Measurements from ENCODE around the gene NTRK1.
A peak's percentile ranks its signal among the peaks of the same experiment; 100 is the strongest.
"Not testable (repeated sequence)": the region's sequence is repeated elsewhere in the genome, so short reads cannot be mapped to it uniquely, and the experiment has no call there.

NTRK1 gene

DNA sequence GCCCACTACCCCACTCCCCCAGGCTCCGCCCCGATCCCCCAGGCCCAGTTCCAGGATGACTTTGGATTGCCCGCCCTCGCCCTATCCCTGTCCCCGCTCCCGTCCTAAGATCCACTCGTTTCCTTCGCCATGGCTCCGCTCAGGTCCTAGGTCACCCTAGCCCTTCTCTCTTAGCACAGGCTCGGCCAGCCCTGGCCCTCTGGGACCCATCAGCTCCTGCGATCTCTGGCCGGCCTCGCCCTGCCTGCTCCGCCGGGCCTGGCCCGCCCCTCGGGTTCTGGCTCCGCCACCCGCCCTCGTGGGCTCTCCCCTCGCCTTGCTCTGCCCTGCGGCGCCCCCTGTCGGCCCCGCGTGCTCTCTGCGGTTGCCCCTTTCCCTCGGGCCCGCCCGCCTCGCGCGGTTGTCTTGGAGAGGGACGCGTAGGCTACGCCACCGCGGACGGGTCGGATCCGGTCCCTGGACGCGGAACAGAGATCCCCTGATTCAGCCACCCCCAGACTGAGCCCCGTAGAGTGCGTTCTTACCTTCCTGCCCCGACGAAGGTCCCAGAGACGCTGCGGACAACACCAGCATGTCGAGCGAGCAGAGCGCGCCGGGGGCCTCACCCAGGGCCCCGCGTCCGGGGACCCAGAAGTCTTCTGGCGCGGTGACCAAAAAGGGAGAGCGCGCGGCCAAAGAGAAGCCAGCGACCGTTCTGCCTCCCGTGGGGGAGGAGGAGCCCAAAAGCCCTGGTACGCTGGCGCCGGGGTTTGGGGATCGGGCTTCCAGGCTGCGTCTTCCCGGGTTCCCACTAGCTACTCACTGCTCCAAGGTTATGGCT, 59.8 kb downstream of the NTRK1 start, which contains the start of gene LRRC71:
Gene LRRC71, plus strand, starts transcription at position 400 of the 820 bp plus-strand sequence. Its CDS starts 172 bp downstream, at position 572.
- DNase-seq = peak; percentile 82

DNA sequence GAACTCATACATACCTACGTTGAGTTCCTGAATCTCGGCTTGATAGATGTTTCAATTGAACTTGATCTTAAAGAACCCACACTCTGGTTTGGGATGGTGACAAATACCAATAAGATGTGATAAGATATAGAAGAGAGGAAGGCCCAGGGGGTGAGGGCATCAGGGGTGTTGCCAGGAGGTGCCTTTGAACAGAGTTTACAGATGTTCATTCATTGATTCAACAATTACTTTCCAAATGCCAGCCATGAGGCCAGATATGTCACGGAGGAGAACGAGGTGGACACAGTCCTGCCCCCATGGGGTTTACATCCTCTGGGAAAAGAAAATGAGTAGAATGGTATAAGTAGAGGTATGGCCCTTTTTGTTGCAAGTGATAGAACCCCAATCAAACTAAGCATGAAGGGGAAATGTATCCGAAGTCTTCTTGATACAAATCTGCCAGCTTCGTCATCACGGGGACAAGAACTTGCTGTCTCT, 60.4 kb downstream of the NTRK1 start:
- DNase-seq = no peak

DNA sequence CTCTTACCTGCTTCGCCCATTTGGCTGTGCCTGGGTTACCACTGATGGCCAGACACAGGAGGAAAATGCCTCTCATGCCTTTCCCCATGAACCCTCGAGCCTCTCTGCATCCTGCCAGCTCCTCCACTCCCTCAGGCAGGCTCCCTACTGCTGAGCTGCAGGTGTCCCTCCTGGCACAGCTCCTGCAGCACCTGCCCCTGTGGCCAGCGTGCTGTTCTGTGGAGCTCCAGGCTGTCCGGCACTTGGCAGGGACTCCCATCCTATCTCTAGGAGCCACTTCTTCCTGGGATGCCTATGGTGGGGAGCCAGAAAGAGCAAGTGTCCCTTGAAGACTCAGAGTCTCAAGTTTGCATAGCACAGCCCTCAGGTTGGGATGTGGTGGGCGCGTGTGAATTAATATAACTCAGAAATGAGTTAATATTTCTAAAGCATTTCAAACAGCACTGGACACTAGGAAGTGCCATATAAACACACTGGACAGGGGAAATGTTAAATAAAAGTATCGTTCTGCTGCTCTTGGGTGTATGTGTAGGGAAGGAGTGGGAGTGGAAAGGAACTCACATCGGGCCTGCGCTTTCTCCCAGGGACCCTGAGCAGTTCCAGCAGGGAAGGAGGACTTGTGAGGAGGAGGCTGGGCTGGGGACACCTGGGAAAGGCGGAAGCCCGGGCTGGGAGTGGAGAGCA, 62.5 kb downstream of the NTRK1 start:
- DNase-seq = no peak

DNA sequence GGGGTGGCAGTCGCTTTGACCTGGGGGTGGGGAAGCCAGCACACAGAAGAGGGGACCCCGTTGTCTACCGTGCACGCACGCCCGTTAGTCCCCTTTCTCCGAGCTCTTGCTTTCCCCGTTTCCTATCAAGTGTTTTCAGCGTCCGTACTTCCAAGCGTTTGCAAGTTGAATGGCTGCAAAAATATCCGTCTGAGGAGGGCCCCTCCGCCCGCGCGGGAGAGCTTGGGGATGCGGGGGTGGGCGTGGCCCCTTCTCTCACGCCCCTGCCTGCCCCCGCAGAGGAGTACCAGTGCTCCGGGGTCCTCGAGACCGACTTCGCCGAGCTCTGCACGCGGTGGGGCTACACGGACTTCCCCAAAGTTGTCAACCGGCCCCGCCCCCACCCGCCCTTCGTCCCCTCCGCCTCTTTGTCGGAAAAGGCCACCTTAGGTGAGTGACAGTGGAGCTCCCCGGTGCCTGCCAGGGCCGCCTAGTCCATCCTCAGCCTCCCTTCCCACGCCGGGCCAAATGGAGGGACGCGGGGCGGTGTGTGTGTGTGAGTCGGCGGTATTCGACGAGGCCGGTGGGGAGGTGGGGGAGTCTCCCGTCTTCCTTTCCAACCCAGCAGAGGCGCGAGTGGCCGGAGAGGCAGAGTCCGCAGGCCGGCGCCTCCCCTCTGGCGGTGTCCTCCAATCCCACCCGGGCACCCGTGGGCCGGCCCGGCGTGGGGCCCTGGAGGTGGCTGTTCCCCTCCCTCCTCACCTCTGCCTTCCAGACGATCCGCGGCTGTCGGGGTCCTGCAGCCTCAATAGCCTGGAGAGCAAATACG, 63.2 kb downstream of the NTRK1 start:
- no peak for DNase-seq

DNA sequence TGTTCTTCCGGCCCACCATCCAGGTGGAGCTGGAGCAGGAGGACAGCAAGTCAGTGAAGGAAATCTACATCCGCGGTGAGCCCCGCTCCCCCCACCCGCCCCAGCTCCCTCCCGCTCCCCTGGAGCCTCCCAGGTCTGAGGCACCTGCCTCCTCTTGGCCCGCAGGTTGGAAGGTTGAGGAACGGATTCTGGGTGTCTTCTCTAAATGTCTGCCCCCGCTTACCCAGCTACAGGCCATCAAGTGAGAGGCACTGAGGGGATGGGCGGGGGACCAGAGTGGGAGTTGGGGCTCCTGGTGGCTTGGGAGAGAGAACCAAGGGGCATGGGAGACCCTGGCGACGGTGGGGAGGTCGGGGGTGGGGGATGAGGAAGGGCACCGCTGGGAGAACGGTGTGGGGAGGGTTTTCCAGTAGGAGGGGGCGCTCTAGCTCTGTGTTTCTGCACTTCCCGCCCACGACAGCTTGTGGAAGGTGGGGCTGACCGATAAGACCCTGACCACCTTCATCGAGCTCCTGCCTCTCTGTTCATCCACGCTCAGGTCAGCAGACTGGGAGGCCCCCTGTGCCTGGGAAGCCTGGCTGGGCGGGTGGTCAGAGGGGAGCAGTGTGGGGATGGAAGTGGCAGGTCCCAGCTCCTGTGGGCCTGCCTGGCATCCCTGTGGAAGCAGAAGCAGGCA, 64.0 kb downstream of the NTRK1 start:
- no peak for DNase-seq

DNA sequence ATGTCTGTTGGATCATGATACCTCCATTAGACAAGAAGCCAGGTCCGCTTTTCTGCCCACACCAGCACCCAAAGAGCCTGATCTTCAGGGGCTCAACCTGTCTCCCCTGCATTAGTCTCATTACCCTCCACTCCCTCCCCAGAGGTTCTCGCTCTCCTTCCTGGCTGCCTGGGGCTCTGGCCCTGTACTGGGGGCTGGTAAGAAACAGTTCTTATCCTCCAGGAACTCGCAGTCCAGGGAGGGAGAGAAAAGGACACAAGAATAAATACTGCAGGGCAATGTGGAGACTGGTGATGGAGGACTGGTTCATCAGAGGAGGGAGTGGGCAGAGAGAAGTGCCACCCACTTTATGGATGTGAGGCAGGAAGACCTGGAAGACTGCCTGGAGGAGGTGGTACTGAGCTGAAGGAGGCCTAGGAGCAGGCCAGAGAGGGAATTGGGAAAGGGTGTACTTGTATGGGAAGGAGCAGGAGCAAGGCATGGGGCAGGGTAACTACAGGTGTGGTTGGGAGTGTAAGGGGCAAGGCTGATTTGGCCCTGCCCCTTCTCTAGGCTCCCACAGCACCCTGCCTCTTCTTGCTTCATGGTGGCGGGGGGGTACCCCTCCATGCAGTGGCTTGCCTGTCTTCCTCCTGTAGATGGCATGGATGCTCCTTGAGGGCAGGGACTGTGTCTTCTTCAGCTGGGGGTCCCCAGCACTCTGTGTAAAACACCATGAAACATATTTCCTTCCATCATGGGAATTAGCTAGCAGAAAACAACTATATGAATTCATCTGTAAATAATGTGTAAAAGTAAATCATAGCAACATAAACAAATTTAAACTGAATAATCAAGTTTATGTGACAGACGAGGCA, 64.7 kb downstream of the NTRK1 start:
- no peak for DNase-seq

DNA sequence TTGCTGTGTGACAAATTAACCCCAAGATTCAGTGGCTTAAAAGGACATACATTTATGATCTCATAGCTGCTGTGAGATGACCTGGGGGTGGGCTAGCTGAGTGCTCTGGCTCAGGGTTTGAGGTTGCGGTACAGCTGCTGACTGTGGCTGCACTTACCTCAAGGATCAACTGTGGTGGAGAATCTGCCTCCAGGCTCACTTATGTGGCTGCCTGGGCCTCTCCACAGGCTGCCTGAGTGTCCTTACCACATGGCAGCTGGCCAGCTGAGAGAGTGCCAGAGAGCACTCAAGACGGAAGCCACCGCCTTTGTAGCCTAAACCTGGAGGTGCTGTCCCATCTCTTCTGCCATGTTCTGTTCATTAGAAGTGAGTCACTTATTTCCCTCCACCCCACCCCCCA, 65.5 kb downstream of the NTRK1 start:
- DNase-seq = peak; percentile 96

DNA sequence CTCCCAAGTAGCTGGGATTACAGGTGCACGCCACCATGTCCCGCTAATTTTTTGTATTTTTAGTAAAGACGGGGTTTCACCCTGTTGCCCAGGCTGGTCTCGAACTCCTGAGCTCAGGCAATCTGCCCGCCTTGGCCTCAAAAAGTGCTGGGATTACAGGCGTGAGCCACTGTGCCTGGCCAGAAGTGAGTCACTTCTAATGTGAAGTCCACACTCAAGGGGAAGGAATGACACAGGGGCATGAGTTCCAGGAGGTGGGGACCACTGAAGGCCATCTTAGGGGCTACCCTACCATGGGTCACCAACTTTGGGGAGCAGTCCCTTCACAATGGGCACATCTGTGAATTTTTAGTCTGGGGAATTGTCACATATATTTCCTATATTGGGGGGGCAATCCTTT, 66.0 kb downstream of the NTRK1 start:
- DNase-seq = not testable (repeated sequence)

DNA sequence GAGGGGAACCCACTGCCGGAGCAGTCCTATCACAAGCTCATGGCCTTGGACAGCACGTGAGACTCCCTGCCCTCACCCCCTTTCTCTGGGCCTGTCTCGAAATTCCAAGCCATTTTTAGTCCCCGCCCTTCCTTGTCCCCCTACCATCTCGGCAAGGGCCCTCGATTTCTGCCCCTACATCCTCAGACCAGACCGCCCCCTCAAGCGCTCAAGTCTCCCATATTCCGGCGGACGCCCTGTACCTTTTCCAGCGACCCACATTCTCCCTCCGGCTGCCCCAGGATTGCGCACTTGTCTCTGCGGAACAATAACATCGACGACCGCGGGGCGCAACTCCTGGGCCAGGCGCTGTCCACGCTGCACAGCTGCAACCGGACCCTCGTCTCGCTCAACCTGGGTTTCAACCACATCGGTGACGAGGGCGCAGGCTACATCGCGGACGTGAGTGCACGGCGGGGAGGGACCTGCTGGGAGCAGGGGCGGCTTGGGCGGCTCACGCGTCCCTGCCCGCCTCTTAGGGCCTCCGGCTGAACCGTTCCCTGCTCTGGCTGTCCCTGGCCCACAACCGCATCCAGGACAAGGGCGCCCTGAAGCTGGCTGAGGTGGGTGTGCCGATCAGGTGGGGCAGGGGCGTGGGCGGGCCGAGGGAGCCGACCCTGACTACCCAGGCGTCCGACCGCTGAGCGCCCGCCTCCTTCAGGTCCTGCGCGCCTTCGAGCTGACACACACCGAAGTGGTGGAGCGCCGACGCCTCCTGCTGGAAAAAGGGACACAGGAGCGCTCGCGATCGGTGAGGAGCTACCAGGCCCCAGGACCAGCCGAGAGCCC, 66.8 kb downstream of the NTRK1 start:
- peak; percentile 80 for DNase-seq

DNA sequence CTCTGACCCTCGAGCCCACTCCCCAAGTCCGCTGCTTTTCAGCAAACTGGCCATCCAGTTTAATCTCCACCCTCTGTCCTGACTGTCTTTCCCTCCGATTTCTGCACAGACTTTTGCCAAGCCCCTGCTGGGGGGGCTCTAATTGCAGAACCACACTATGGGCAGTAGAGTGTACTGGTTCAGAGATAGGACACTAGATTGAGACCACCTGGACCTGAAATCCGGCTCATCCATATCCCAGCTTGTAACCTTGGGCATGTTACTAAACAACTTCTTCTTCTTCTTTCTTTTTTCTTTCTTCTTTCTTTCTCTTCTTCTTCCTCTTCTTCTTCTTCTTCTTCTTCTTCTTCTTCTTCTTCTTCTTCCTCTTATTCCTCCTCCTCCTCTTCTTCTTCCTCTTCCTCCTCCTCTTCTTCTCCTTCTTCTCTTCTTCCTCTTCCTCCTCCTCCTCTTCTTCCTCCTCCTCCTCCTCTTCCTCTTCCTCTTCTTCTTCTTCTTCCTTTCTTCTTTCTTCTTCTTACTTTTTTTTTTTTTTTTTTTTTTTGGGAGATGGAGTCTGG, 67.5 kb downstream of the NTRK1 start:
- no peak for DNase-seq

DNA sequence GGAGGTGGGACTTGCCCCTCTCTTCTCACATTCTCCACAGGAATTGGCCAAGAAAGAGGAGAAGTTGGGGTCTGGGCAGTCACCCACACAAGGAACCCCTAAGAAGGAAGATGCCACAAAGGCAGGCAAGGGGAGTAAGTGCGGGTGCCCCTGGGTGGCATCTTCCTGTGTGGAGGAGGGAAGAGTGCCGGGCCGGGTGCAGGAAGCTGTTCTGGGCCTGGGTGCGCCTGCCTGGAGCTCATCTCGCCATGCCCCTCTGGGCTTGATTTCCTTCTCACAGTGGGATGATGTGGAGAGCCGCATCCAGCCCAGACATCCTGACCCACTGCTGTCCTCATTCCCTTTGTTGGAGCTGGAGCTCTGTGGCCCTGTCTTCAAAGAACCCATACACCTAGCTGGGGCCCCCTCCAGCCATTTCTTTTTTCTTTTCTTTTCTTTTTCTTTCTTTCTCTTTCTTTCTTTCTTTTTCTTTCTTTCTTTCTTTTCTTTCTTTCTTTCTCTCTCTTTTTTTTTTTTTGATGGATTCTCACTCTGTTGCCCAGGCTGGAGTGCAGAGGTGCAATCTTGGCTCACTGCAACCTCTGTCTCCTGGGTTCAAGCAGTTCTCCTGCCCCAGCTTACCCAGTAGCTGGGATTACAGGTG, 69.1 kb downstream of the NTRK1 start:
- no peak for DNase-seq

DNA sequence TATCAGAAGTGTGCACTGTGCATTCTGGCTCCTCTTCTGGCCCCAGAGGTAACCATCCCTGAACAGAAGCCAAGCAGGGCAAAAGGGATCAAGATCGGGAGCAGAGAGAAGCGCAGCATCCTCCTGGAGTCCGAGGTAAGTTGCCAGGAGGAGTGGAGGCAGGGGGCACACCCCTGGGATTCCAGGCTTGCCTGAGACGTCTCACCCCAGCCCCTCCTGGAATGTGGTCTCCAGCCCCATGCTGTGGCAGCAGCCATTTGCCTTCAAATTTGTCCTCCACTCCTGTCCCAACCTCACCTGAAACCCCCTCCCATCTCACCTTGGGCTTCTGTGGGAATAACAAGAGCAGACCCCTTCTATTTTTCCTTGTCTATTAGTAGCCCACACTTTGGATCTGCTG, 69.8 kb downstream of the NTRK1 start:
- DNase-seq = no peak
